Measurements from ENCODE around the gene GSC2. TPM values are rescaled to one million over a fixed set of nuclear protein-coding genes. Genes with fewer than 3 reads are reported as not detected.

Gene GSC2
- total and polyA plus RNA-seq, 12 donors, result not detected

GRCh38 chr22:19182472-19183157, 32.5 kb upstream of the GSC2 start:
- H3K4me1 ChIP-seq (replicated peaks in 1 of 2), result peaks cover 7 to 12% of the 10 kb centered on the region in 2 donors
- TF ChIP-seq CTCF (IDR thresholded peaks at IDR 0.05) (no peak), POLR2A (IDR thresholded peaks at IDR 0.05) (no peak)
- intact Hi-C loops (cut with DNase I), result loop anchor here (10.0 kb wide), 2 partner anchors 112 to 202 kb away; partner anchors contain the start of gene CLTCL1 (in 1 of the 2)
- peaks cover 0 to 4% of the 10 kb centered on the region in 2 donors for H3K36me3 ChIP-seq (replicated peaks in 1 of 2)
- 75 to 84% (median 78%) methylated on average over 5 to 9 of the region's 9 CpGs for WGBS, 4 donors
- H3K27ac ChIP-seq, result no peak overlapping the region
- no peak for DNase-seq
- no peaks in the 10 kb centered on the region for H3K9me3 ChIP-seq (replicated peaks in 1 of 3)
- H3K4me3 ChIP-seq, result no peak overlapping the region
- no peaks in the 10 kb centered on the region for H3K27me3 ChIP-seq

- Histone ChIP-seq H3K27me3 (no peaks in the 10 kb centered on the region), H3K36me3 (replicated peaks in 1 of 2) (no peaks in the 10 kb centered on the region), H3K9me3 (replicated peaks in 1 of 3) (no peaks in the 10 kb centered on the region), H3K27ac (no peak overlapping the region), H3K4me3 (no peak overlapping the region), H3K4me1 (replicated peaks in 1 of 2) (peaks cover 13 to 18% of the 10 kb centered on the region in 2 donors)
- intact Hi-C loops (cut with DNase I), result loop anchor here (10.0 kb wide), 2 partner anchors 113 to 203 kb away; partner anchors contain the start of gene CLTCL1 (in 1 of the 2)
- 55 to 73% (median 63%) methylated on average over 7 to 12 of the region's 12 CpGs for WGBS, 4 donors
- no peak for TF ChIP-seq CTCF (IDR thresholded peaks at IDR 0.05)
- no peak for DNase-seq
These were observed 31.8 kb upstream of the GSC2 start for GRCh38 chr22:19181786-19182471.

GRCh38 chr22:19180740-19181410, 30.8 kb upstream of the GSC2 start:
- Histone ChIP-seq H3K27me3 (no peaks in the 10 kb centered on the region), H3K4me3 (no peak overlapping the region), H3K4me1 (replicated peaks in 1 of 2) (peaks cover 13 to 20% of the 10 kb centered on the region in 2 donors), H3K9me3 (replicated peaks in 1 of 3) (no peaks in the 10 kb centered on the region), H3K27ac (no peak overlapping the region), H3K36me3 (replicated peaks in 1 of 2) (peaks cover 0 to 1% of the 10 kb centered on the region in 2 donors)
- WGBS, 4 donors, result 90 to 94% (median 92%) methylated on average over 6 to 11 of the region's 11 CpGs
- TF ChIP-seq CTCF (IDR thresholded peaks at IDR 0.05) (no peak), POLR2A (IDR thresholded peaks at IDR 0.05) (no peak)
- intact Hi-C loops (cut with DNase I), result loop anchor here (10.0 kb wide), 2 partner anchors 114 to 204 kb away; partner anchors contain the start of gene CLTCL1 (in 1 of the 2)
- DNase-seq, result no peak

GRCh38 chr22:19180234-19180633, 30.1 kb upstream of the GSC2 start:
- TF ChIP-seq CTCF (IDR thresholded peaks at IDR 0.05) (no peak), POLR2A (IDR thresholded peaks at IDR 0.05) (no peak)

More at GRCh38 chr22:19180234-19180633, 30.1 kb upstream of the GSC2 start:
- H3K9me3 ChIP-seq (replicated peaks in 1 of 3), result no peaks in the 10 kb centered on the region
- intact Hi-C loops (cut with DNase I), result loop anchor here (10.0 kb wide), 2 partner anchors 115 to 205 kb away; partner anchors contain the start of gene CLTCL1 (in 1 of the 2)
- peaks cover 0 to 5% of the 10 kb centered on the region in 2 donors for H3K36me3 ChIP-seq (replicated peaks in 1 of 2)
- H3K27ac ChIP-seq, result no peak overlapping the region
- no peak overlapping the region for H3K4me3 ChIP-seq
- WGBS, 4 donors, result 91 to 96% (median 94%) methylated on average over 8 to 9 of the region's 9 CpGs
- peaks cover 13 to 20% of the 10 kb centered on the region in 2 donors for H3K4me1 ChIP-seq (replicated peaks in 1 of 2)
- H3K27me3 ChIP-seq, result no peaks in the 10 kb centered on the region
- DNase-seq, result no peak

All from adrenal gland (tissue), 12 donors.